GM10266 (cell line): Measurements from ENCODE around the gene C6orf89.
"Not testable (repeated sequence)": the region's sequence is repeated elsewhere in the genome, so short reads cannot be mapped to it uniquely, and the experiment has no call there.

Source experiments
- DNase-seq: peaks from one replicate; pipeline ENCODE4 v3.0.0; 2012; ENCODE audit errors: extremely low spot score
- TF ChIP-seq, protein P1 (sequence below): IDR thresholded peaks from 2 replicates; pipeline ENCODE4 v1.5.1; 2012; ENCODE audit warnings: mild to moderate bottlenecking, low read depth; ENCODE audit not compliant: control insufficient read depth, insufficient read depth; ENCODE audit errors: missing control alignments

Gene C6orf89

DNA sequence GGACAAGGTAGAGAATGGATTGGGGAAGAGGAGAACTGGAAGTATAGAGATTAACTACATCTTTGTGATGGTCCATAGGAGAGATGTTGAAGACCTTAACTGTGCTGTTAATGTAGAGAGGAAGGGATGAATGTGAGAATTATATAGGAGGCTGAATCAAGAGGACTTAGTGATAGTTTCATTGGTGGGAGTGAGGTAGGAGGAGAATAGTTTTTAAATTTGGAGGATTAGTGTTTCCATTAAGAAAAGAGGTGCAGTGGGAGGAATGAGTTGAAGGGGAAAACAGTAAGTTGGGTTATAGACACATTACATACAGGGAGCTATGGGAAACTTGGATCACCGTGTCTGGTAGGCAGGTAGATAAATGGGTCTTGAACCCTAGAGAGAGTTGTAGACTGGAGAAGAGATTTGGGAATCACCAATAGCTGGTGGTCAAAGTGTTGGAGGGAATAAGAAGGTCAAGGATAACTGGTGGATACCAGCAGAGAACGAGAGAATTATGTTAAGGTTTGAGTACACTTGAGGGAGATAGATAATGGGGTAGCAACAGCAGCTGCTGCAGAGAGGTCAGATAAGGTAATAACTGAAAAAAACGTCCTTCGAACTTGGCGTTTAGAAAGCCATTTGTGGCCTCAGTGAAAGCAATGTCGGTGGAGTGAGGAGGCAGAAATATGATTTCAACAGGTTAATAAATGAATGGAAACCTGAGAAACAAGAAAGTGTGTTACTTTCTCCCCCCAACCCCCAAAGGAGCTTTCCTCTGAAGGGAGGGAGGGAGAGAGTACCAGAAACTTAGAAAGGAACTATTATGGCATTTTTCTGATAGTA, 3.1 kb downstream of the C6orf89 start:
- TF ChIP-seq, protein P1, sequence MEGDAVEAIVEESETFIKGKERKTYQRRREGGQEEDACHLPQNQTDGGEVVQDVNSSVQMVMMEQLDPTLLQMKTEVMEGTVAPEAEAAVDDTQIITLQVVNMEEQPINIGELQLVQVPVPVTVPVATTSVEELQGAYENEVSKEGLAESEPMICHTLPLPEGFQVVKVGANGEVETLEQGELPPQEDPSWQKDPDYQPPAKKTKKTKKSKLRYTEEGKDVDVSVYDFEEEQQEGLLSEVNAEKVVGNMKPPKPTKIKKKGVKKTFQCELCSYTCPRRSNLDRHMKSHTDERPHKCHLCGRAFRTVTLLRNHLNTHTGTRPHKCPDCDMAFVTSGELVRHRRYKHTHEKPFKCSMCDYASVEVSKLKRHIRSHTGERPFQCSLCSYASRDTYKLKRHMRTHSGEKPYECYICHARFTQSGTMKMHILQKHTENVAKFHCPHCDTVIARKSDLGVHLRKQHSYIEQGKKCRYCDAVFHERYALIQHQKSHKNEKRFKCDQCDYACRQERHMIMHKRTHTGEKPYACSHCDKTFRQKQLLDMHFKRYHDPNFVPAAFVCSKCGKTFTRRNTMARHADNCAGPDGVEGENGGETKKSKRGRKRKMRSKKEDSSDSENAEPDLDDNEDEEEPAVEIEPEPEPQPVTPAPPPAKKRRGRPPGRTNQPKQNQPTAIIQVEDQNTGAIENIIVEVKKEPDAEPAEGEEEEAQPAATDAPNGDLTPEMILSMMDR: no peak
- DNase-seq: peak; percentile 18

DNA sequence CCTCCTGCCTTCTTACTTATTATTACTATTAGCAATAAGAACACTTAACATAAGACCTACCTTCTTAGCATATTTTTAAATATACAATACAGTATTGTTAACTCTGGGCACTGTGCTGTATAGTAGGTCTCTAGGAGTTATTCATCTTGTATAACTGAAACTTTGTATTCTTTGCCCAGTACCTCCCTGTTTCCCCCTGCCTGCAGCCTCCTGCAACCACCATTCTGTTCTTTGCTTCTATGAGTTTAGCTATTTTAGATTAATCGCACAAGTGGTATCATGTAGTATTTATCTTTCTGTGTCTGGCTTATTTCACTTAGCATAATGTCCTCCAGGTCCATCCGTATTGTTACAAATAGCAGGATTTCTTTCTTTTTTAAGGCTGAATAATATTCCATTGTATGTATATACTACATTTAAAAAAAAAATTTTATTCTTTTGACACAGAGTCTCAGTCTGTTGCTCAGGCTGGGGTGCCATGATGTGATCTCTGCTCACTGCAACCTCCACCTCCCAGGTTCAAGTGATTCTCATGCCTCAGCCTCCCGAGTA, 4.4 kb downstream of the C6orf89 start:
- TF ChIP-seq, protein P1: no peak
- DNase-seq: no peak

DNA sequence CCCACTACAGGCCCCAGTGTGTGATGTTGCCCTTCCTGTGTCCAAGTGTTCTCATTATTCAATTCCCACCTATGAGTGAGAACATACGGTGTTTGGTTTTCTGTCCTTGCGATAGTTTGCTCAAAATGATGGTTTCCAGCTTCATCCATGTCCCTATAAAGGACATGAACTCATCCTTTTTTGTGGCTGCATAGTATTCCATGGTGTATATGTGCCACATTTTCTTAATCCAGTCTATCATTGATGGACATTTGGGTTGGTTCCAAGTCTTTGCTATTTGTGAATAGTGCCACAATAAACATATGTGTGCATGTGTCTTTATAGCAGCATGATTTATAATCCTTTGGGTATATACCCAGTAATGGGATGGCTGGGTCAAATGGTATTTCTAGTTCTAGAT, 5.4 kb downstream of the C6orf89 start:
- not testable (repeated sequence) for DNase-seq

DNA sequence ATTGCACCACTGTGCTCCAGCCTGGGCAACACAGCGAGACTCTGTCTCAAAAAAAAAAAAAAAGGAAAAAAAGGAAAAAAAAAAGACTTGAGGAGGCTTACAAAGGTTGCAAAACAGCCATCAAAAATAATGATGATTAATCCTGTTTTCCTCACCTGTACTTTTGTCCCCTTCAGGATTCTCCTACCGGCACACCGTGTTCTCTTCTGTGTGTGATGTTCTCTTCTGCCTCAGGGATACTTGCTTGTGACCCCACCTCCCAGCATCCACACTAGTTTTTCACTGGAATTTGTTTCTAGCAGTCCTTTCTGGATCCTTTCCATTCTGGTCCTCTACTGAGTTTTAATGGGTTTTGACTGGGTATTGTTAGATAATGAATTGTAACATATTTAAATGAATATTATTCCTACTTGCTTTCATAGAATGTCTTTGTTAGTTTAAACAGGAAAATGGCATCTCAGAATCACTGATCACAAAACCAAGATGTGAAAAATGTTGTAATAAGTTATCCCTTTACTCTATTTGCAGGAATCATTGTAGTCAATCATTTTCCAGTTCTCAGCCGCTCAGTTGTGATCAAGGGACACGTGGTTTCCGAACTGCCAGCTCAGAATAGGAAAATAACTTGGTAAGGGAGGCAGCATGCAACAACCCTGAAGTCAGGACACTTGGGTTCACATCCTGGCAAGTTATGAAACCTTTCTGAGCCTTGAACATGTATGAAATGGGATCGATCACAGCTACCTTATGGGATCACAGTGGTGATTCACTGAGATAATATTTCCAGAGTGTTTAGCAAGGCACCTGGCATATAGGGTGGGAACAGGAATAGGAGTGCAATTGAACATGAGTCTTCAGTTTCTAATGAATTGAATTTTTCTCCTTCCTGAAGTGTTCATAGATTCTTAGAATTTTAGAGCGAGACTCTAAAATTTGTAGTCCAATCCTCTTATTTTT, 8.5 kb downstream of the C6orf89 start:
- no peak for DNase-seq
- TF ChIP-seq, protein P1: no peak

DNA sequence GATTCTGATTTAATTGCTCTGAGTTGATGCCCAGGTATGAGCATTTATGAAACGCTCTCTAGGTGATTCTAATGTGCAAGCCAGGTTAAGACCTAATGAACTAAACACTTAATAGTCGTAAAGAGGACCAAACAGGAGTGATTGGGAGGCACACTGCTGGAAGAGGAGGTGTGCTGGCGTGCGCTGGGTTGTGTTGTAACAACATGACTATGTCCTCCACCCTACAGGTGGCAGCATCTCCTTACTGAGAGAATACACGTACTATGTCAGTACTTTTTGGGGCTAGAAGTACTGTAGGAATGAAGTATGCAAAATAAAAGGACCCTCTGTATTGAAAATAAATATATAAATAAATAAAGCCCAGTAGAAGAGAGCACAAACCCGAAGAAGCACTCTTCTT, 11.9 kb downstream of the C6orf89 start:
- TF ChIP-seq, protein P1: peak; percentile 10
- no peak for DNase-seq

DNA sequence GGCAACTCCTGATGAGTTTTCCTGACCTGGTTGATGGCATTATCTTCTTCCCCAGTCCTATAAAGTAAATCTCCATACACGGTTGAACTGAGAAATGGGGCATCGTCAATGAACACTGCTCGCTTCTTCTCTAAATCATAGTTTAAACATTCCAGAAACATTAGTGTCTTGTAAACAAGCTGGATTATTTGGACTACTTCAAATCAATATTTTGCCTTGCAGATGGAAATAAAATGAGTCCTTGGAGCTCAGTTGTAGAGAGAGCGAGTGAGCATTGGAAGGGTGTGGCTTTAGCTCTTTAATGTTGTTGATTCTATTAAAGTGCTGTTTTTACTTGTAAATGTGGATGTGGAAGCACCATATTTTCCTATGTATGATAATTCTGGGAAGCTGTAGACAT, 18.4 kb downstream of the C6orf89 start:
- TF ChIP-seq, protein P1: no peak
- no peak for DNase-seq

DNA sequence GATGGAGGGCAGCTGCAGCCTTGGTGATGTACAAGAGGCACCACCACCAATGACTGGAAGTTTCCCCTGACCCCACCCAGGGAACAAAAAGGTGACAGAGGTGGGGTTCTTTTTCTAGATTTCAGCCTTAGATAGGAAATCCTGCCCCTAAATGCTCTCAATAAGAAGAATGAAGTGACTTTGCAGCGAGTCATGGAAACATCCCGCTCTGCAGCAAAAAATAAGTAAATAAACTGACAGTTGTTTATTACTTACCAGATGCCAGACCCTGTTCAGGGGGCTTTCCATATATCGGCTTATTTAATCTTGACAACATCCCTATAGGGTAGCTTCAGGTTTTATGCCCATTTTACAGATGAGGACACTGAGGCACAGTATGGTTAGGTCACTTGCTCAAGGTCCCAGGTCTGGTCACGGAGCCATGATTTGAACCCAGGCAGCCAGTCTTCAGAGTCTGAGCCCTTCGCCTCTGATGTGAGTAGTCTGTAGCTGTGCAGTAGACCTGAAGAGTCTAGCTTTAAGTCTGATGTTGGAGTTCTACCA, 19.2 kb downstream of the C6orf89 start:
- TF ChIP-seq, protein P1: no peak
- no peak for DNase-seq
